Small intestine (tissue), 16 donors: ENCODE measurements around the gene TGFB1I1. TPM values are rescaled to one million over a fixed set of nuclear protein-coding genes. Genes with fewer than 3 reads are reported as not detected.

Experiments
- DNase-seq, 2 donors: peaks; one replicate each; pipeline versions ENCODE4 v3.0.0 to v3.0.0-alpha.2; 2013
- FAIRE-seq: peaks from 2 replicates; lab custom pipeline; 2012; peaks lifted over from hg19 to GRCh38; lab: Jason Lieb, UNC
- H3K27ac ChIP-seq, 3 donors: one replicate each; pipeline ENCODE4 v1.5.1; 2013; ENCODE audit warnings: low read length in 2 of 3, mild to moderate bottlenecking in 2 of 3, control low read depth in 1 of 3, inconsistent platforms in 1 of 3, low read depth in 1 of 3, moderate library complexity in 1 of 3
- H3K27me3 ChIP-seq, 3 donors: one replicate each; pipeline ENCODE4 v1.6.1; 2013; ENCODE audit warnings: low read length in 3 of 3, inconsistent platforms in 1 of 3; ENCODE audit not compliant: control insufficient read depth in 3 of 3, insufficient read depth in 3 of 3
- H3K36me3 ChIP-seq, 3 donors: one replicate each; pipeline ENCODE4 v1.6.1; 2013; ENCODE audit warnings: low read length in 3 of 3, inconsistent platforms in 1 of 3, low read depth in 1 of 3, mild to moderate bottlenecking in 1 of 3, moderate library complexity in 1 of 3; ENCODE audit not compliant: control insufficient read depth in 3 of 3, insufficient read depth in 2 of 3
- H3K4me1 ChIP-seq, 3 donors: one replicate each; pipeline ENCODE4 v1.6.1; 2013; ENCODE audit warnings: low read length in 2 of 3, inconsistent platforms in 1 of 3, low read depth in 1 of 3, mild to moderate bottlenecking in 1 of 3, moderate library complexity in 1 of 3; ENCODE audit not compliant: control insufficient read depth in 3 of 3, insufficient read depth in 2 of 3
- H3K4me3 ChIP-seq, 3 donors: one replicate each; pipeline ENCODE4 v1.5.1; 2013; ENCODE audit warnings: low read length in 3 of 3, control low read depth in 1 of 3, inconsistent platforms in 1 of 3, low read depth in 1 of 3, mild to moderate bottlenecking in 1 of 3, moderate library complexity in 1 of 3
- H3K9me3 ChIP-seq, 2 donors: one replicate each; pipeline ENCODE4 v1.6.1; 2013; ENCODE audit warnings: low read depth in 1 of 2, low read length in 1 of 2; ENCODE audit not compliant: control insufficient read depth in 2 of 2, insufficient read depth in 1 of 2
- WGBS, 3 donors: extraction: QIAGEN DNeasy Blood & Tissue Kit; methylation state at CpG; one replicate each; pipeline ENCODE4 v1.1.7; 2013; 5-methylcytosine and 5-hydroxymethylcytosine counted together
- long read RNA-seq, 10 donors: transcript quantifications; one replicate each; lab custom pipeline, GENCODE V29; 2026
- polyA plus RNA-seq, 4 donors: library from polyadenylated mRNA; stranded (reverse) in 3 of 4; unstranded in 1 of 4; fragments of 200-250 nt in 3 of 4; fragments of 120-200 nt in 1 of 4; gene quantifications; one replicate each; pipeline versions ENCODE4 v1.2.1 to v1.2.3, GENCODE V29; 2013
- donor health status: healthy with polysubstance abuse.
- donor health status: control.
- donor health status: control.
- donor health status: Bipolar disorder and iron deficiency.
- donor health status: healthy.

Gene TGFB1I1
- 10 to 100 TPM in 2 of 4 donors, 1 to 10 TPM in 2; 1.6 to 20.1 (median 11.1) TPM for polyA plus RNA-seq
- long read RNA-seq, donor 1 = 0 reads
- long read RNA-seq, donor 2, partial matches to known transcripts = 0 of 3 reads
- long read RNA-seq, donor 2, other reads (novel, unspliced or antisense) = 0 of 3 reads
- long read RNA-seq, donor 3, partial matches to known transcripts = 0 of 10 reads
- long read RNA-seq, donor 3, other reads (novel, unspliced or antisense) = 0 of 10 reads
- long read RNA-seq, donor 4, partial matches to known transcripts = 0 of 2 reads
- long read RNA-seq, donor 4, other reads (novel, unspliced or antisense) = 0 of 2 reads
- long read RNA-seq, donor 5, partial matches to known transcripts = 0 of 6 reads
- long read RNA-seq, donor 5, other reads (novel, unspliced or antisense) = 0 of 6 reads
- long read RNA-seq, donor 6, transcript TGFB1I1-203 (11 exons, 1,898 nt) = major isoform, 6 of 7 reads
- long read RNA-seq, donor 6, partial matches to known transcripts = 0 of 7 reads
- long read RNA-seq, donor 6, other reads (novel, unspliced or antisense) = 0 of 7 reads
- long read RNA-seq, donor 7, transcript TGFB1I1-203 (11 exons, 1,898 nt) = major isoform, 109 of 225 reads
- long read RNA-seq, donor 7, transcript TGFB1I1-214 (10 exons, 1,770 nt) = minor isoform, 32 of 225 reads
- long read RNA-seq, donor 7, partial matches to known transcripts = 82 of 225 reads
- long read RNA-seq, donor 7, other reads (novel, unspliced or antisense) = 0 of 225 reads
- long read RNA-seq, donor 8, transcript TGFB1I1-203 (11 exons, 1,898 nt) = major isoform, 5 of 6 reads
- long read RNA-seq, donor 8, partial matches to known transcripts = 0 of 6 reads
- long read RNA-seq, donor 8, other reads (novel, unspliced or antisense) = 0 of 6 reads
- long read RNA-seq, donor 9, partial matches to known transcripts = 0 of 3 reads
- long read RNA-seq, donor 9, other reads (novel, unspliced or antisense) = 0 of 3 reads
- long read RNA-seq, donor 10, transcript TGFB1I1-203 (11 exons, 1,898 nt) = major isoform, 15 of 47 reads
- long read RNA-seq, donor 10, transcript TGFB1I1-214 (10 exons, 1,770 nt) = minor isoform, 10 of 47 reads
- long read RNA-seq, donor 10, partial matches to known transcripts = 16 of 47 reads
- long read RNA-seq, donor 10, other reads (novel, unspliced or antisense) = 0 of 47 reads

DNA sequence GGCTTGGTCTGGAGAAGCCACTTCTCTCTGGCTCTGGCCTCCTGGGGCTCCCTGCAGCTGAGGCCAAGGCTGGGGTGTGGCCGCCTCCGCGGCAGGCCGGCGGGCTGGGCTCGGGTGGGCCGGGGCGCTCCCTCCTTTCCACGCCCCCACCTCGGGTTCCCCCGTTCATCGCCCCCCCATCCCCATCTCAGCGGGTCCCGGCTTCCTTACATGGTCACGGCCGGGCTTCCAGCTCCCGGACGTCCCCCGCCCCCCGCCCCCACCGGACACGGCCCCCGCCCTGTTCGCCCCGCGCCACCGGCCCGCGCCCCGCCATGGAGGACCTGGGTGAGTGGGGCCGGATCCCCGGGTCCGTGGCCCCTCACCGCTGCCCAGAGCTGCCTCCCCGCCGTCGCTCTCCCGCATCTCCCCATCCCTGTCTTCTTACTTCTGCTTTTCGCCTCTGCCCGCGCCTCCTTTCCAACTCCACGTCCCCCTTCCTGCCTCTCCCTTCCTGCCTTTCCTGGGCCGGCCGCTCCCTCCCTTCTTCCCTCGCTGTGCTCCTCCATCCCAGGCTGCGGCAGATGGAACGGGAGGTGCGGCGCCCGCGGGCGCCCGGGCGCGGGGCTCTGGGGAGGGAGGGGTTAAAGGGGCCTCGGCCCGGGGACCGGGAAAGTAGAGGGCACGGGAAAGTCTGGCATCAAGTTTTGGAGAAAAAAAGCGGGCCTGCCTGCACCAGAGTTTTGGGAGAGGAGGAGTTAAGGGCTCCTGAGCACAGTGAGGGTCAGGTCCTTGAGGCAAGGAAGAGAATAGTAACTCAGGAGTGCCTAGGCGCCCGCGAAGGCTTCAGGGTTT lies at the start of gene TGFB1I1:
TSS of gene TGFB1I1 (plus strand) at position 278 of the 834 bp plus-strand sequence. CDS start at position 315, 37 bp downstream.
- peak within 1 kb of the TSS; percentile 33 to 68 (median 62) for H3K4me3 ChIP-seq
- peak in 1 of 2 donors; percentile 60 for DNase-seq
- H3K36me3 ChIP-seq = peaks cover 0 to 11% (median 0%) of the 10 kb centered on the region in 3 donors
- peaks cover 2 to 13% (median 4%) of the 10 kb centered on the region in 3 donors for H3K4me1 ChIP-seq
- 1 to 6% (median 2%) methylated on average over 39 to 63 of the region's 63 CpGs for WGBS, 3 donors
- no peak for FAIRE-seq
- H3K27me3 ChIP-seq = no peaks in the 10 kb centered on the region
- H3K27ac ChIP-seq = peak within 1 kb of the TSS in 2 of 3 donors; percentile 86 to 92
- H3K9me3 ChIP-seq = peaks cover 0 to 5% of the 10 kb centered on the region in 2 donors

DNA sequence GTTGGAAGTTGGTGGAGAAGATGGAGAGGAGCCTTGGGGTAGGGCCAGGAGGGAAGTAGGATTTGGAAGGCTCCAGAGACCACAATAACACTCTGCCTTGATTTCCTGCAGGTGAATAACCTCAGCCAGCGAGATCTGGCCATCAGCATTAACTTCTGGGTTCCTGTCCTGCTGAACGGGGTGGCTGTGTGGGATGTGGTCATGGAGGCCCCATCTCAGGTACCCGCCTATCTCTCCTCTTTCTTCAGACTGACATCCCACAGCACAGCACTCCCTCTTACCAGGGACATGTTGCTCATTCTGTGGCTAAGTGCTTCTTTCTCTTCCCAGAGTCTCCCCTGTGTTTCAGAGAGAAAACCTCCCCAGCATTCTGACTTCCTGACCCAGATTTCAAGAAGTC lies 48.7 kb upstream of the TGFB1I1 start:
- 56 to 82% (median 57%) methylated on average over 3 of the region's 3 CpGs for WGBS, 3 donors
- Histone ChIP-seq H3K27ac (no peak overlapping the region), H3K36me3 (no peaks in the 10 kb centered on the region), H3K4me1 (peaks cover 2 to 5% (median 3%) of the 10 kb centered on the region in 3 donors), H3K9me3 (peaks cover 0 to 5% of the 10 kb centered on the region in 2 donors), H3K4me3 (no peak overlapping the region), H3K27me3 (no peaks in the 10 kb centered on the region)
- DNase-seq = no peak
- FAIRE-seq = no peak

DNA sequence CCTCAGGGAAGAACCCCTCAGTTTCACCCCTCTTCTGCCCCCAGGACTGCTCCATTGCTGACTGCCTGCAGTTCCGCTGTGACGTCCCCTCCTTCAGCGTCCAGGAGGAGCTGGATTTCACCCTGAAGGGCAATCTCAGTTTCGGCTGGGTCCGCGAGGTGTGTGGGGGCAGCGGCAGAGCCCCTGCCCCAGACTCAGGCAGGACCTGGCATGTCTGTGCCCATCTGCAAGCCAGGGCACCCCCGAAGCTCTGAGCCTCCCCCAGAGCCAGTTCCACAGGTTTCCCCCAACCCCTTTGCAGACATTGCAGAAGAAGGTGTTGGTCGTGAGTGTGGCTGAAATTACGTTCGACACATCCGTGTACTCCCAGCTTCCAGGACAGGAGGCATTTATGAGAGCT lies 48.2 kb upstream of the TGFB1I1 start:
- no peak overlapping the region for H3K27ac ChIP-seq
- H3K4me1 ChIP-seq = peaks cover 2 to 5% (median 4%) of the 10 kb centered on the region in 3 donors
- FAIRE-seq = no peak
- peaks cover 0 to 5% of the 10 kb centered on the region in 2 donors for H3K9me3 ChIP-seq
- 77 to 84% (median 81%) methylated on average over 12 of the region's 12 CpGs for WGBS, 3 donors
- no peaks in the 10 kb centered on the region for H3K36me3 ChIP-seq
- no peak overlapping the region for H3K4me3 ChIP-seq
- no peaks in the 10 kb centered on the region for H3K27me3 ChIP-seq
- DNase-seq = no peak

DNA sequence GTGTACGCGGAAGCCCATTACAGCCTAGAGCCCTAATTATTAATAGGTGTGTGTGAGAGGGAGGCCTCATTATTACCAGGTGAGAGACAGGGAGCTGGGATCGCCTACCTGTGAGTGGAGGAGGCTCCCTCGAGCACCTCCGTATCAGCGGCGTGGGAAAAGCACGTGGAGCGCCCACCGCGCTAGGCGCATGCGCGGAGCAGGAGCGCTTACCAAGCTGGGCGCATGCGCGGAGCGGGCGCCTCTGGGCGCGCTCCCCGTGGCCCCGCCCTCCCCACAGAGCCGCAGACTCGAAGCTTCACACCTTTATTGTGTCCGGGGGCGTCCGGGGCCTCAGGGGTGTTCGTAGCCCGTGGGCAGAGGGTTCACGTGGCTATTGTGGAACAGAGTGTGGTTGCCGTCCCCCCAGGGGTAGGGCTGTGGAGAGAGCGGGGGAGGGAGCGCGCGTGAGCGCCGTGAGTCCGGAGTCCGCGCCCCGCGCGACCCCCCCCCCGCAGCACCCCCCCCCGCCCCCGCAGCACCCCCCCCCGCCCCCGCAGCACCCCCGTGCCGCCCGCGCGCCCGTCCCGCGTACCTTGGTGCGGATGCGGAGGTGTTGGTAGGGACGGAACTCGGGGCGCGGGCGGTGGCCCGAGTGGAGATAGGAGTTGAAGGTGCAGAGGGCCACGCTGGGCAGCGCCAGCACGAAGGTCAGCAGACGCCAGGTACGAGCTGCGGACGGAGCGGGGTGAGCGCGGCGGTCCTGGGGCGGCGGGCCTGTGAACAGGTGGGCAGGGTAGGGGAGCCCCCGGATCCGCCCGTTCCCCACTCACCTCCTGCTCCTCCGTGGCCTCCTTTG lies 44.3 kb upstream of the TGFB1I1 start:
- Histone ChIP-seq H3K27ac (peak overlapping the region in 2 of 3 donors; percentile 56 to 95), H3K36me3 (no peaks in the 10 kb centered on the region), H3K4me3 (peak overlapping the region in 2 of 3 donors; percentile 54 to 70), H3K27me3 (no peaks in the 10 kb centered on the region), H3K9me3 (peaks cover 0 to 5% of the 10 kb centered on the region in 2 donors), H3K4me1 (peaks cover 4 to 16% (median 5%) of the 10 kb centered on the region in 3 donors)
- DNase-seq = peak; percentile 79 to 86
- no peak for FAIRE-seq
- WGBS, 3 donors = 13 to 29% (median 17%) methylated on average over 39 to 68 of the region's 83 CpGs

DNA sequence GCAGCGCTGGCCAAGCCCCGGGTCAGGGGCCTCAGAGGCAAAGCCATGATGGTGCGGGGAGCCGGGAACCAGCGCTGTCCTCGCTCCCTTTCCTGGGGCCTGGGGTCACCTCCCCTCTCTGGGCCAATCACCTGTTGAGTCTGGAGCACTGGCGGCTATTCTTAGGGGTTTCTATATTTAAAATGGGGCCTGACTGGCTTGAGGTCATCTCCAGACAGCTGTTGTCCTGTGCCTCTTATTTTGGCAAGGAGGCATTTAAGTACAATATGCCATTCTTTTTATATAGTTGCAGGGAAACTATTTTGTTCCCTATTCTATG lies 43.7 kb upstream of the TGFB1I1 start, which contains the start of gene COX6A2:
TSS of gene COX6A2 (minus strand) at position 82 of the 319 bp plus-strand sequence. CDS start at position 47, 35 bp downstream.
- Histone ChIP-seq H3K4me1 (peaks cover 4 to 16% (median 5%) of the 10 kb centered on the region in 3 donors), H3K36me3 (no peaks in the 10 kb centered on the region), H3K4me3 (peak within 1 kb of the TSS in 2 of 3 donors; percentile 54 to 70), H3K27me3 (no peaks in the 10 kb centered on the region), H3K9me3 (peaks cover 0 to 5% of the 10 kb centered on the region in 2 donors), H3K27ac (peak within 1 kb of the TSS in 2 of 3 donors; percentile 56 to 95)
- FAIRE-seq = no peak
- no peak for DNase-seq
- 35 to 60% (median 58%) methylated on average over 7 of the region's 7 CpGs for WGBS, 3 donors

DNA sequence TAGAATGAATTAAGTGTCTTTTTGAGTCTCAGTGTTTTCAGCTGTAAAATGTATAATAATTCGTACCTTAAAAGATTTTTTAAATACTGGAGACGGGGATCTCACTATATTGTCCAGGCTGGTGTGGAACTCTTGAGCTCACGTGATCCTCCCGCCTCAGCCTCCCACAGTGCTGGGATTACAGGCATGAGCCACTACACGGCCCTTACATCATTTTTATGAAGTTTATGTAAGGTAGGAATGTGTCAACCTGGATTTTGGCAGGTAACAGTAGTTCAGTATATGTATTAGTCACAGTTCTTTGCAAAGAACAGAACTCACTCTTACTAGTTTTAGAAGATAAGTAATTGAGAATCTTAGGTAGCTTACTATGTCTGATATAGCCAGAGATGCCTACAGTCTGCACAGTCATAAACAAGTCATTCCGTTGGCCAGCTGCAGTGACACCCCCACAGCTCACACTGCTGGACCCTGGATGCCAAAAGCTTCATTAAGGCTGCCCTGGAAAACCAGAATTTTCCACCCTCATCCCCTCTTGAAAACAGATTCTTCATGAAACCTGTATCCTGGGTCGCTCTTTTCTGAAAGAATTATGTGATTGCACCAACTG lies 43.2 kb upstream of the TGFB1I1 start:
- Histone ChIP-seq H3K27ac (peak overlapping the region in 2 of 3 donors; percentile 56 to 95), H3K4me3 (peak overlapping the region in 2 of 3 donors; percentile 54 to 70), H3K4me1 (peaks cover 4 to 16% (median 5%) of the 10 kb centered on the region in 3 donors), H3K36me3 (no peaks in the 10 kb centered on the region), H3K27me3 (no peaks in the 10 kb centered on the region), H3K9me3 (peaks cover 0 to 5% of the 10 kb centered on the region in 2 donors)
- WGBS, 3 donors = 65 to 81% (median 75%) methylated on average over 7 of the region's 7 CpGs
- DNase-seq = peak in 1 of 2 donors; percentile 36
- no peak for FAIRE-seq
